ENCODE data around the gene FLT3LG.

DNA sequence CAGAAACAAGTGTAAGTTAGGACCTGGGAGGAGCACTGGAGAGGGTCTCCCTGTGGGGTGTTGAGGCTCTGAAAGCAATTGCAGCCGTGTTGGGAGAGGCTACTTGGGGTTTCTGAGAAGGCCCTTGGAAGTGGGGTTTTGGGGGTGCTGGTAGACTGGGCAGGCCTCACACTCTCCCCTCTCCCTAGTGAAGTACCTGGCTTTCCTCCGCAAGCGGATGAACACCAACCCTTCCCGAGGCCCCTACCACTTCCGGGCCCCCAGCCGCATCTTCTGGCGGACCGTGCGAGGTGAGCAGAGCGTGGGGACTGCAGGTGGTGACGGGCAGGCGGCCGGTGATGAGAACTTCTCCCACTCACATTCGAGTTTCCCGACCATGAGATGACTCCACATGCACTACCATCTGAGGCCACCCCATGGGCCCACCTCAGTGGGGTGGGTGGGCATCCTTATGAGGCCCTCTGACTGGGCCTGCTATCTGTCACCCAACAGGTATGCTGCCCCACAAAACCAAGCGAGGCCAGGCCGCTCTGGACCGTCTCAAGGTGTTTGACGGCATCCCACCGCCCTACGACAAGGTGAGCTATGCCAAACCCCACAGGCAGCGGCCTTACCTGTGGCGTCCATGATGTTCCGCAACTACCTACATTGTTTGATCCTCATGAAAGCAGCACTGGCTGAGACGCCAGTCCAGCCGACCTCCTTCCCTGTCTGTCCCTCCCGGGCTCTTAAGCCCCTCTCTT, 16.4 kb downstream of the FLT3LG start:
- no peak for TF ChIP-seq ZNF331 (CRISPR knock-in tag; IDR thresholded peaks at IDR 0.05; ENCODE audit: low read depth)
- TF ChIP-seq, protein P1, sequence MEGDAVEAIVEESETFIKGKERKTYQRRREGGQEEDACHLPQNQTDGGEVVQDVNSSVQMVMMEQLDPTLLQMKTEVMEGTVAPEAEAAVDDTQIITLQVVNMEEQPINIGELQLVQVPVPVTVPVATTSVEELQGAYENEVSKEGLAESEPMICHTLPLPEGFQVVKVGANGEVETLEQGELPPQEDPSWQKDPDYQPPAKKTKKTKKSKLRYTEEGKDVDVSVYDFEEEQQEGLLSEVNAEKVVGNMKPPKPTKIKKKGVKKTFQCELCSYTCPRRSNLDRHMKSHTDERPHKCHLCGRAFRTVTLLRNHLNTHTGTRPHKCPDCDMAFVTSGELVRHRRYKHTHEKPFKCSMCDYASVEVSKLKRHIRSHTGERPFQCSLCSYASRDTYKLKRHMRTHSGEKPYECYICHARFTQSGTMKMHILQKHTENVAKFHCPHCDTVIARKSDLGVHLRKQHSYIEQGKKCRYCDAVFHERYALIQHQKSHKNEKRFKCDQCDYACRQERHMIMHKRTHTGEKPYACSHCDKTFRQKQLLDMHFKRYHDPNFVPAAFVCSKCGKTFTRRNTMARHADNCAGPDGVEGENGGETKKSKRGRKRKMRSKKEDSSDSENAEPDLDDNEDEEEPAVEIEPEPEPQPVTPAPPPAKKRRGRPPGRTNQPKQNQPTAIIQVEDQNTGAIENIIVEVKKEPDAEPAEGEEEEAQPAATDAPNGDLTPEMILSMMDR (conservative IDR thresholded peaks at IDR 0.05; ENCODE audit: low read depth in 2 of 2): no peak
- TF ChIP-seq EZH2 (IDR thresholded peaks at IDR 0.05; ENCODE audit: low read depth, unreplicated experiment): no peak
- TF ChIP-seq, protein P2, sequence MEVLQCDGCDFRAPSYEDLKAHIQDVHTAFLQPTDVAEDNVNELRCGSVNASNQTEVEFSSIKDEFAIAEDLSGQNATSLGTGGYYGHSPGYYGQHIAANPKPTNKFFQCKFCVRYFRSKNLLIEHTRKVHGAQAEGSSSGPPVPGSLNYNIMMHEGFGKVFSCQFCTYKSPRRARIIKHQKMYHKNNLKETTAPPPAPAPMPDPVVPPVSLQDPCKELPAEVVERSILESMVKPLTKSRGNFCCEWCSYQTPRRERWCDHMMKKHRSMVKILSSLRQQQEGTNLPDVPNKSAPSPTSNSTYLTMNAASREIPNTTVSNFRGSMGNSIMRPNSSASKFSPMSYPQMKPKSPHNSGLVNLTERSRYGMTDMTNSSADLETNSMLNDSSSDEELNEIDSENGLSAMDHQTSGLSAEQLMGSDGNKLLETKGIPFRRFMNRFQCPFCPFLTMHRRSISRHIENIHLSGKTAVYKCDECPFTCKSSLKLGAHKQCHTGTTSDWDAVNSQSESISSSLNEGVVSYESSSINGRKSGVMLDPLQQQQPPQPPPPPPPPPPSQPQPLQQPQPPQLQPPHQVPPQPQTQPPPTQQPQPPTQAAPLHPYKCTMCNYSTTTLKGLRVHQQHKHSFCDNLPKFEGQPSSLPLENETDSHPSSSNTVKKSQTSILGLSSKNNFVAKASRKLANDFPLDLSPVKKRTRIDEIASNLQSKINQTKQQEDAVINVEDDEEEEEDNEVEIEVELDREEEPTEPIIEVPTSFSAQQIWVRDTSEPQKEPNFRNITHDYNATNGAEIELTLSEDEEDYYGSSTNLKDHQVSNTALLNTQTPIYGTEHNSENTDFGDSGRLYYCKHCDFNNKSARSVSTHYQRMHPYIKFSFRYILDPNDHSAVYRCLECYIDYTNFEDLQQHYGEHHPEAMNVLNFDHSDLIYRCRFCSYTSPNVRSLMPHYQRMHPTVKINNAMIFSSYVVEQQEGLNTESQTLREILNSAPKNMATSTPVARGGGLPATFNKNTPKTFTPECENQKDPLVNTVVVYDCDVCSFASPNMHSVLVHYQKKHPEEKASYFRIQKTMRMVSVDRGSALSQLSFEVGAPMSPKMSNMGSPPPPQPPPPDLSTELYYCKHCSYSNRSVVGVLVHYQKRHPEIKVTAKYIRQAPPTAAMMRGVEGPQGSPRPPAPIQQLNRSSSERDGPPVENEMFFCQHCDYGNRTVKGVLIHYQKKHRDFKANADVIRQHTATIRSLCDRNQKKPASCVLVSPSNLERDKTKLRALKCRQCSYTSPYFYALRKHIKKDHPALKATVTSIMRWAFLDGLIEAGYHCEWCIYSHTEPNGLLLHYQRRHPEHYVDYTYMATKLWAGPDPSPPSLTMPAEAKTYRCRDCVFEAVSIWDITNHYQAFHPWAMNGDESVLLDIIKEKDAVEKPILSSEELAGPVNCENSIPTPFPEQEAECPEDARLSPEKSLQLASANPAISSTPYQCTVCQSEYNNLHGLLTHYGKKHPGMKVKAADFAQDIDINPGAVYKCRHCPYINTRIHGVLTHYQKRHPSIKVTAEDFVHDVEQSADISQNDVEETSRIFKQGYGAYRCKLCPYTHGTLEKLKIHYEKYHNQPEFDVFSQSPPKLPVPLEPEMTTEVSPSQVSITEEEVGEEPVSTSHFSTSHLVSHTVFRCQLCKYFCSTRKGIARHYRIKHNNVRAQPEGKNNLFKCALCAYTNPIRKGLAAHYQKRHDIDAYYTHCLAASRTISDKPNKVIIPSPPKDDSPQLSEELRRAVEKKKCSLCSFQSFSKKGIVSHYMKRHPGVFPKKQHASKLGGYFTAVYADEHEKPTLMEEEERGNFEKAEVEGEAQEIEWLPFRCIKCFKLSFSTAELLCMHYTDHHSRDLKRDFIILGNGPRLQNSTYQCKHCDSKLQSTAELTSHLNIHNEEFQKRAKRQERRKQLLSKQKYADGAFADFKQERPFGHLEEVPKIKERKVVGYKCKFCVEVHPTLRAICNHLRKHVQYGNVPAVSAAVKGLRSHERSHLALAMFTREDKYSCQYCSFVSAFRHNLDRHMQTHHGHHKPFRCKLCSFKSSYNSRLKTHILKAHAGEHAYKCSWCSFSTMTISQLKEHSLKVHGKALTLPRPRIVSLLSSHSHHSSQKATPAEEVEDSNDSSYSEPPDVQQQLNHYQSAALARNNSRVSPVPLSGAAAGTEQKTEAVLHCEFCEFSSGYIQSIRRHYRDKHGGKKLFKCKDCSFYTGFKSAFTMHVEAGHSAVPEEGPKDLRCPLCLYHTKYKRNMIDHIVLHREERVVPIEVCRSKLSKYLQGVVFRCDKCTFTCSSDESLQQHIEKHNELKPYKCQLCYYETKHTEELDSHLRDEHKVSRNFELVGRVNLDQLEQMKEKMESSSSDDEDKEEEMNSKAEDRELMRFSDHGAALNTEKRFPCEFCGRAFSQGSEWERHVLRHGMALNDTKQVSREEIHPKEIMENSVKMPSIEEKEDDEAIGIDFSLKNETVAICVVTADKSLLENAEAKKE (CRISPR knock-in tag; IDR thresholded peaks at IDR 0.05): no peak
- no peak for TF ChIP-seq ZNF114 (CRISPR knock-in tag; IDR thresholded peaks at IDR 0.05)
- TF ChIP-seq EZH2phosphoT487 (IDR thresholded peaks at IDR 0.05; ENCODE audit: unreplicated experiment): no peak
